MM.1S (cell line): ENCODE data around the gene G2E3.

Experiments
- DNase-seq: peaks from one replicate; pipeline ENCODE4 v3.0.0-alpha.2; 2015
- H2AFZ ChIP-seq: fragments of 300-600 bp; sonication (generic); 2 replicates; pipeline ENCODE4 v1.6.0; 2016; ENCODE audit warnings: antibody characterized with exemption, low read length
- H3F3A ChIP-seq: fragments of 300-600 bp; sonication (generic); 2 replicates; pipeline ENCODE4 v1.6.1; 2016; ENCODE audit warnings: mild to moderate bottlenecking, antibody characterized with exemption, low read length, moderate library complexity, mixed read lengths; ENCODE audit not compliant: insufficient read depth
- H3K27ac ChIP-seq: fragments of 300-600 bp; sonication (generic); 2 replicates; pipeline ENCODE4 v1.5.1; 2016; ENCODE audit warnings: mild to moderate bottlenecking, low read length
- H3K27me3 ChIP-seq: fragments of 300-600 bp; sonication (generic); replicated peaks from 2 replicates; pipeline ENCODE4 v1.6.0; 2016; ENCODE audit warnings: low read length; ENCODE audit not compliant: insufficient read depth
- H3K36me3 ChIP-seq: fragments of 300-600 bp; sonication (generic); replicated peaks from 2 replicates; pipeline ENCODE4 v1.6.1; 2016; ENCODE audit warnings: mild to moderate bottlenecking, low read length, mixed read lengths; ENCODE audit not compliant: insufficient read depth
- H3K4me1 ChIP-seq: fragments of 300-600 bp; sonication (generic); 2 replicates; pipeline ENCODE4 v1.6.1; 2016; ENCODE audit warnings: low read length, mixed read lengths
- H3K4me2 ChIP-seq: fragments of 300-600 bp; sonication (generic); 2 replicates; pipeline ENCODE4 v1.6.0; 2016; ENCODE audit warnings: low read depth, low read length
- H3K4me3 ChIP-seq: fragments of 300-600 bp; sonication (generic); 2 replicates; pipeline ENCODE4 v1.5.1; 2016; ENCODE audit warnings: low read length, mixed read lengths
- H3K79me2 ChIP-seq: fragments of 300-600 bp; sonication (generic); 2 replicates; pipeline ENCODE4 v1.6.1; 2016; ENCODE audit warnings: mixed run types, low read length, mixed read lengths
- H3K9ac ChIP-seq: fragments of 300-600 bp; sonication (generic); 2 replicates; pipeline ENCODE4 v1.6.1; 2016; ENCODE audit warnings: low read length, mixed read lengths
- H3K9me2 ChIP-seq: fragments of 300-600 bp; sonication (generic); replicated peaks from 2 replicates; pipeline ENCODE4 v1.6.1; 2016; ENCODE audit warnings: mild to moderate bottlenecking, low read length, mixed read lengths; ENCODE audit not compliant: insufficient read depth
- H3K9me3 ChIP-seq: fragments of 300-600 bp; sonication (generic); replicated peaks from 2 replicates; pipeline ENCODE4 v1.6.1; 2016; ENCODE audit warnings: mild to moderate bottlenecking, low read length, mixed read lengths; ENCODE audit not compliant: insufficient read depth
- H4K20me1 ChIP-seq: fragments of 300-600 bp; sonication (generic); 2 replicates; pipeline ENCODE4 v1.6.1; 2016; ENCODE audit warnings: mild to moderate bottlenecking, low read length, moderate library complexity, mixed read lengths; ENCODE audit not compliant: insufficient read depth
- CTCF ChIP-seq: fragments of 300-600 bp; sonication (generic); IDR thresholded peaks from 2 replicates; pipeline ENCODE4 v1.5.1; 2016; ENCODE audit warnings: antibody characterized with exemption, low read length, mixed read lengths
- EZH2 ChIP-seq: fragments of 300-600 bp; sonication (generic); optimal IDR thresholded peaks from 2 replicates; pipeline ENCODE3; 2017; ENCODE audit warnings: low read depth, mild to moderate bottlenecking, antibody characterized with exemption, low read length, mixed read lengths
- EZH2phosphoT487 ChIP-seq: fragments of 300-600 bp; sonication (generic); IDR thresholded peaks from 2 replicates; pipeline ENCODE4 v1.6.1; 2018; ENCODE audit warnings: antibody characterized with exemption, low read length

The G2E3 gene

GRCh38 chr14:30596935-30597334 lies 38.0 kb downstream of the G2E3 start:
- Histone ChIP-seq H3F3A (no peaks in the 10 kb centered on the region), H3K9ac (no peak overlapping the region)

GRCh38 chr14:30597504-30597903 lies 38.5 kb downstream of the G2E3 start:
- no peak overlapping the region for H3K9ac ChIP-seq
- H3F3A ChIP-seq, result no peaks in the 10 kb centered on the region
- no peak overlapping the region for H3K4me3 ChIP-seq
- H3K9me2 ChIP-seq, result no peaks in the 10 kb centered on the region
- H3K27me3 ChIP-seq, result no peaks in the 10 kb centered on the region
- no peaks in the 10 kb centered on the region for H3K79me2 ChIP-seq
- H3K4me2 ChIP-seq, result no peak overlapping the region
- H2AFZ ChIP-seq, result no peak overlapping the region
- no peak for DNase-seq
- H4K20me1 ChIP-seq, result no peaks in the 10 kb centered on the region
- no peaks in the 10 kb centered on the region for H3K9me3 ChIP-seq
- H3K27ac ChIP-seq, result no peak overlapping the region
- H3K4me1 ChIP-seq, result no peaks in the 10 kb centered on the region
- no peaks in the 10 kb centered on the region; the same call in 1 of the 2 replicates for H3K36me3 ChIP-seq
- TF ChIP-seq CTCF, result no peak
- no peak for TF ChIP-seq EZH2
- TF ChIP-seq EZH2phosphoT487, result no peak

More at GRCh38 chr14:30596935-30597334, 38.0 kb downstream of the G2E3 start:
- no peak overlapping the region for H3K27ac ChIP-seq
- H2AFZ ChIP-seq, result no peak overlapping the region
- H4K20me1 ChIP-seq, result no peaks in the 10 kb centered on the region
- H3K9me3 ChIP-seq, result no peaks in the 10 kb centered on the region
- no peak for DNase-seq
- no peaks in the 10 kb centered on the region for H3K9me2 ChIP-seq
- H3K4me1 ChIP-seq, result no peaks in the 10 kb centered on the region
- TF ChIP-seq CTCF (no peak), EZH2phosphoT487 (no peak)
- no peak overlapping the region for H3K4me3 ChIP-seq
- no peaks in the 10 kb centered on the region for H3K27me3 ChIP-seq
- no peaks in the 10 kb centered on the region; the same call in 1 of the 2 replicates for H3K36me3 ChIP-seq
- no peak overlapping the region for H3K4me2 ChIP-seq
- H3K79me2 ChIP-seq, result no peaks in the 10 kb centered on the region

GRCh38 chr14:30600922-30601918 lies 42.3 kb downstream of the G2E3 start:
- no peaks in the 10 kb centered on the region for H3F3A ChIP-seq
- no peaks in the 10 kb centered on the region for H3K4me1 ChIP-seq
- DNase-seq, result no peak
- H3K27ac ChIP-seq, result no peak overlapping the region
- no peak overlapping the region for H3K9ac ChIP-seq
- no peaks in the 10 kb centered on the region for H3K27me3 ChIP-seq
- H3K4me3 ChIP-seq, result no peak overlapping the region
- no peak overlapping the region for H3K4me2 ChIP-seq
- H3K9me2 ChIP-seq, result no peaks in the 10 kb centered on the region
- no peak overlapping the region for H2AFZ ChIP-seq
- TF ChIP-seq EZH2, result no peak
- no peak for TF ChIP-seq EZH2phosphoT487
- TF ChIP-seq CTCF, result no peak
- H3K9me3 ChIP-seq, result no peaks in the 10 kb centered on the region
- H3K79me2 ChIP-seq, result no peaks in the 10 kb centered on the region
- H4K20me1 ChIP-seq, result no peaks in the 10 kb centered on the region
- no peaks in the 10 kb centered on the region; the same call in 1 of the 2 replicates for H3K36me3 ChIP-seq
